ENCODE data around the gene VMA21.

Gene VMA21

DNA sequence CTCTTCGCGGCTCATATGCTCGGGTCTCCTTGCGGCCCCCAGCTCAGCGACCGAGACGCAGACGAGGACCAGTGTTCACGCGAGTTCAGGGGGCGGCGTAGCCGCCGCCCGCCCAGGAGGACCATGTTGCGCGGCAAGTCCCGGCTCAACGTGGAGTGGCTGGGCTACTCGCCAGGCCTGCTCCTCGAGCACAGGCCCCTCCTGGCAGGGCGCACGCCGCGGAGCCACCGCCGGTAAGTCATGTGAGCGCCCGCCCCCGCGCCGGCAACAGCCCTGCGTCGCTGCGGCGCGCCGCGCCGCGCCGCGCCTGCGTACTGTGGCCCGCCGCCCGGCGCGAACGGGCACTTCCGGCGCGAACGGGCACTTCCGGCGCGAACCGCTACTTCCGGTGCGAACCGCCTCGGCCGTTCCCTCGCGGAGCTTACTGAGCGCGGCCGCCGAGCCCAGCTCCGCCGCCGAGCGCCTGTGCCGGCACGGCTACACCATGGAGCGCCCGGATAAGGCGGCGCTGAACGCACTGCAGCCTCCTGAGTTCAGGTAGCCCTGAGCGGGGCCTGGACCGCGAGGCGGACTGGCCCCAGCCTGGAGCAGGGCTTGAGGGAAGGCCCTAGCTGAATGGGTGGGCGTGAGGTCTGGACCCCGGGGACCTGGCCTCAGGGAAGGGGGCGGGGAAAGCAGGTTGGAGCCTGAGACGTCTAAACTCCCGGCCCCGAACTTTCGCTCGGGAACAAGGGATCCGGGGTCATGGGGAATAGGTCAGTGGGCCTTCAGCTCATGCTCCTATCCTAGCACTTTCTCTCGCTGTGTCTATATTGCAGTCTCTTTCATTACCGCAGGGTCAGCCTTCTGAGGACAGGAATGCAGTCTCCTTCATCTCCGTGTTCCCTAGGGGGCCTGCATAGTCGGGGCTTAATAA, at the start of gene VMA21:
Gene VMA21 (plus strand): TSS at position 382 of the 916 bp plus-strand sequence. CDS start 103 bp downstream, at position 485.
- DNase-seq, result peak; percentile 92

DNA sequence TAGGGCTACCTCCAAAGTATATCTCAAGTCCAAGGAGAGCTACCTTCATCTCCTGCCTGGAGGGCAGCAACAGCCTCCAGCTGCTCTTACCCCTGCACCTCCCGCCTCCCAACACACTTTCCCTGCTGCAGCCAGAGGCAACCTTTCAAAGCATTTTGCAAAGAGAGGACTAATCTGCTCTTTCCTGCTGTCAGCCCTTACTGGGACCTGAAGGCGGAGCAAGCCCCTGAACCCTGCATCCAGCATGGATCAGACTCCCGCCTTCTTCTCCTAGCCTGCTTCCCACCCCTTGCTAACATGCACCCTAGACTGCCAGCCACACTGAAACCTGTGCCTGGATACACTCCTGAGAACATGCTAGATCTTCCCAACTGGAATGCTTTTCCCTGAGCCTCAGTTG, 37.7 kb upstream of the VMA21 start:
- no peak for DNase-seq

GRCh38 chrX:151359931-151360871, 36.8 kb upstream of the VMA21 start:
- peak; percentile 24 for DNase-seq

GRCh38 chrX:151363316-151363715, 33.7 kb upstream of the VMA21 start:
- DNase-seq, result no peak

- no peak for DNase-seq
Observed at GRCh38 chrX:151365579-151365978, 31.4 kb upstream of the VMA21 start.

DNA sequence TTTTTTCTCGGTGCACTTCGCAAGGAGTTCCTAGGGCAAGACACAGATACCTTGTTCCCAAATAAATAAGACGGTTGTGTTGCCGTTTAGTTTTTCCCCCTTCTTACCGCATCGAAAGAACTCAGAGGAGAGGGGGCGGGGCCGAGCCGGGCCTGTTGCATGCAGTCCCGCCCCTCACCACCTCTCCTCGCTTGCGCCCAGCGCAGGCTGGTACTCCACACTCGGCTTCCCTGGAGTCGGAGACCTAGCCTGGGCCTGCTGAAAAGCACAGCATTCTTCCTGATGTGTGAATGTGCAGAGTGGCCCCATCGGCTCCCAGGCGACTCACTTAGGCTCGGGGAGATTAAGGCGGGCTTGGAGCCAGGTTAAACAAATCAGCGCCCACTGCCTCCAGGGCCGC, 26.1 kb upstream of the VMA21 start:
- no peak for DNase-seq

- DNase-seq, result peak; percentile 53
Observed at GRCh38 chrX:151384807-151385206, 12.2 kb upstream of the VMA21 start.

- DNase-seq, result no peak
Observed at GRCh38 chrX:151386838-151387459, 10.1 kb upstream of the VMA21 start.

DNA sequence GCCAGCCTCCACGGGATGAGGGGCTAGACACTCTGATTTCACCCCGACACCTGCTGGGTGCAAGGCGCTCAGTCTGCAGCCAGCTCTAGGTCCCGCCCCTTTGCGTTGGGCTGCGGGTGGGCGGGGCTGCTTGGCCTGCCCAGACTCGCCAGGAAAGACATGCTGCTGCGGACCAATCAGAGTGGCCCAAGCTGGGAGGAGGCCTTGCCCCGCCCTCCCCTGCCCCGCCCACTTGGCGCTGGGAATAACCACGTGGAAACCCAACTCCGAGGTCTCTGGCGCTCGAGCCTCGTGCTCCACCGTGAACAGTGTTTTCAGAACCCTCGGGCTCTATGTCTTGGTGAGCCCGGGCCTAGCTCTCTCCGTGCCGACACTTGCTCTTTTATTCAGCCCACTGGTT, 5.3 kb upstream of the VMA21 start:
- no peak for DNase-seq

DNA sequence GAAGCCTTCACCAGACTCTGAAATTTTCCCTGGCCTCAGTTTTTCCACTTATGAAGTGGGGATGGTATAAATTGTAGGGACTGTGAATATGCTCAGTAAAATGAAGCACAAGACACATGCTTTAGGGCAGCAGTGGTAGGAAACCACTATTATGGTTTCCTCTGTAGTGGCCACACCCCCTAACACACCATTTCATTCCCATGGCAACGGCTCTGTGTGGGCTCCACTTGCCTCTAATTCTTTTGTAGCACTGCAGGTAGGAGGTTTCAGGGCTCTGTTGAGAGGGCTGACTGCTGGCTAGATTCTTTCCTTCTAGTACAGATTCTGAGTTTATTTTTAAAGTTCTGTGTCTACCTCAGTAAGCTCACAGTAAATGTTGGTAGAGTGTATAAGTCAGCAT, 3.5 kb upstream of the VMA21 start:
- DNase-seq, result no peak

GRCh38 chrX:151396042-151396824, 773 bp upstream of the VMA21 start:
- DNase-seq, result peak; percentile 46

DNA sequence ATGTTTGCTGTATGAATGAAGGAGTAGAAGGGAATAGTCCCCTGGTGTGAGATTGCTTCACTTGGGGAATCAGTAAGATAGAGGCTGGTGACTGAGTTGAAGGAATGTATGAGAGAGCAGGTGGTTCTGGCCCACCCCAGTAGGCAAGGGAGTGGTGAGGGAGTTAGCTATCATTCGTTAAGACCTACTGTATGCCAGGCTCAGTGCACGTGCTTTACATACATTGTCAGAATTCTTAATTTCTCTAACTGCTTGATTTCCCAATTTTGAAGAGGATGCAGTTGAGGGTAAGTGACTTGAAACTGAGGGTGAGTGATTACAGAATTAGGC, 700 bp downstream of the VMA21 start:
- DNase-seq, result no peak

GRCh38 chrX:151398346-151398745, 1.3 kb downstream of the VMA21 start:
- no peak for DNase-seq

DNA sequence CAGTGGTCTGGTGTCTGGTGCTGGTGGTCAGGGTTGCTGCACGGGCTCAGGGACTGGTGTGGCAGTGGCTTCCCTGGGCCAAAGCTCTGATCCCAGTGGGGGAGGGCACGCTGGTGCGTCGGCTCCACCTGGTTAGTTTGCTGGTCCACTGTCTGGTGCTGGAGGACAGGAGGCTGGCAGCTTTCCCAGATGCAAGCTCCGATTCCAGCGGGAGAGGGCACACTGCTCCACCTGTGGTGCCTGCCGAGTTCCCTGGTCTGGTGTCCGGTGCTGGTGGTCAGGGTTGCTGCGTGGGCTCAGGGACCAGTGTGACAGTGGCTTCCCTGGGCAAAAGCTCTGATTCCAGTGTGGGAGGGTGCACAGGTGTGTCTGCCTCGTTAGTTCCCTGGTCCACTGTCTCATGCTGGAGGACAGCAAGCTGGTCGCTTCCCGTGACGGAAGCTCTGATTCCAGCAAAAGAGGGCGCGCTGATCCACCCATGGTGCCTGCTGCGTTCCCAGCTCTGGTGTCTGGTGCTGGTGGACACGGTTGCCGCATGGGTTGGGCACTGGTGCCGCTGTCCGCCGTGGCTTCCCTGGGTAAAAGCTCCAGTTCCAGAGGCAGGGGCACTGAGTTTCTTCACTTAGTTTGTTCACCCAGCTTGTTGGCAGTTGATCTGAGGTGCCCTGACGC, 5.8 kb downstream of the VMA21 start:
- DNase-seq, result no peak

DNA sequence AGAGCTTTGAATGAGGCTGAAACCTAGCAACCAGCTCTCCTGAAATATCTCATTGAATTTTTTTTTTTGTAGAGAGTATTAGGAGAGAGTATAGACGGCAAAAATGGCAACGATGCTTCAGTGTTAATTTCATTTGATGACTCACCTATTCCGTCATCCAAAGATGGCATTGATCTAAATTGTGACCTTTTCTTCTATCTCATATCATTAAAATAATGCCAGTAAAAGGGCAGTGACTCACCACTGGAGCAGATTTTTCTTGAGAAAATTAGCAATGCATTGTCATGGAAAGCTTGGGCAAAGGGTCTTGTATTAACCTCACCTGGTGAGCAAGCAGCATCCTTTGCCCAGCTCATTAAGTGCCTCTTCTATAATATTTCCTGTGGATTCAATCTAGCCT, 19.6 kb downstream of the VMA21 start:
- no peak for DNase-seq

DNA sequence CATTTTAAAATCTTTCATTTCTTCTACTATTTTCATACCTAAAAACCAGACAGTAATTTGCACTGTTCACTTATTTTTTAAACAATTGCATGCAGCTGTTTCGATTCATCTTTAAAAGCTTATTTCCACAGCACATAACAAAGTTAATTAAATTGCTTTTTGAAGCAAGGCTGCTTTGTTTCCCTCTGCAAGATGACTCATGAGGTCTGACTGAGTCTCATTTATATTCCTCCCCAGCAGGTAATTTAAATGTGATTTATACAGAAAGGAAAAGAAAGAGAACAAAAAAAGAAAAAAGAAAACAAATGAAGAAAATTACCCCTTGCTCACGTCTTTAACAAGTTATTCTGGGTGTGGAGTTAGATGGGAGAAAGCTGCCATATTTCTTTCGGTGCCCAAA, 22.8 kb downstream of the VMA21 start:
- no peak for DNase-seq

GRCh38 chrX:151424505-151424904, 27.5 kb downstream of the VMA21 start:
- DNase-seq, result no peak

DNA sequence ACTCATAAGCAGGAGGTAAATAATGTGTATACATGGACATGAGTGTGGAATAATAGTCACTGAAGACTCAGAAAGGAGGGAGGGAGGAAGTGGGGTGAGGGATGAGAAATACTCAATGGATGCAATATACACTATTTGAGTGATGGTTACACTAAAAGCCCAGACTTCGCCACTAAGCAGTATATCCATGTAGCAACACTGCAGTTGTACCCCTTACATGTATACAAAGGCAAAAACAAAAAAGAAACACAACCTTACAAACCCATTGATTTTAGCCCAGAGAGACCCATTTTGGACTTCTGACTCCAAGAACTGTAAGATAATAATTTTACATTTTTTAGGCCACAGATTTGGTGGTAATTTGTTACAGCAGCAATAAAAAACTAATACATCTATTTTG, 51.5 kb downstream of the VMA21 start:
- DNase-seq, result no peak

GRCh38 chrX:151458824-151459223, 61.8 kb downstream of the VMA21 start:
- DNase-seq, result no peak
